HG03442 (cell line): ENCODE results near the gene ITGB6.
"Not testable (repeated sequence)": the region's sequence is repeated elsewhere in the genome, so short reads cannot be mapped to it uniquely, and the experiment has no call there.

Experiments used
- ATAC-seq: cut with Tn5 transposase; IDR thresholded peaks from one replicate; pipeline ENCODE4 v1.9.1; 2021; ENCODE audit warnings: mild to moderate bottlenecking, moderate library complexity; ENCODE audit not compliant: unreplicated experiment

ITGB6 gene

GRCh38 chr2:160194351-160194750 lies 5.7 kb downstream of the ITGB6 start:
- ATAC-seq: no peak

DNA sequence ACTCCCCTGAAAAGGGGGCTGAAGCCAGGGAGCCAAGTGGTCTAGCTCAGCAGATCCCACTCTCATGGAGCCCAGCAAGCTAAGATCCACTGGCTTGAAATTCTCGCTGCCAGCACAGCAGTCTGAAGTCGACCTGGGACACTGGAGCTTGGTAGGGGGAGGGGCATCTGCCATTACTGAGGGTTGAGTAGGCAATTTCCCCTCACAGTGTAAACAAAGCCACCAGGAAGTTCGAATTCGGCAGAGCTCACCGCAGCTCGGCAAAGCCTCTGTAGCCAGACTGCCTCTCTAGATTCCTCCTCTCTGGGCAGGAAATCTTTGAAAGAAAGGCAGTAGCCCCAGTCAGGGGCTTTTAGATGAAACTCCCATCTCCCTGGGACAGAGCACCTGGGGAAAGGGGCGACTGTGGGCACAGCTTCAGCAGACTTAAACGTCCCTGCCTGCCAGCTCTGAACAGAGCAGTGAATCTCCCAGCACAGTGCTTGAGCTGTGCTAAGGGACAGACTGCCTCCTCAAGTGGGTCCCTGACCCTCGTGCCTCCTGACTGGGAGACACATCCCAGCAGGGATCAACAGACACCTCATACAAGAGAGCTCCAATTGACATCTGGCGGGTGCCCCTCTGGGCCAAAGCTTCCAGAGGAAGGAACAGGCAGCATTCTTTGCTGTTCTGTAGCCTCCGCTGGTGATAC lies 18.8 kb downstream of the ITGB6 start:
- not testable (repeated sequence) for ATAC-seq

- ATAC-seq: not testable (repeated sequence)
Observed at GRCh38 chr2:160180690-160181089, 19.4 kb downstream of the ITGB6 start.

DNA sequence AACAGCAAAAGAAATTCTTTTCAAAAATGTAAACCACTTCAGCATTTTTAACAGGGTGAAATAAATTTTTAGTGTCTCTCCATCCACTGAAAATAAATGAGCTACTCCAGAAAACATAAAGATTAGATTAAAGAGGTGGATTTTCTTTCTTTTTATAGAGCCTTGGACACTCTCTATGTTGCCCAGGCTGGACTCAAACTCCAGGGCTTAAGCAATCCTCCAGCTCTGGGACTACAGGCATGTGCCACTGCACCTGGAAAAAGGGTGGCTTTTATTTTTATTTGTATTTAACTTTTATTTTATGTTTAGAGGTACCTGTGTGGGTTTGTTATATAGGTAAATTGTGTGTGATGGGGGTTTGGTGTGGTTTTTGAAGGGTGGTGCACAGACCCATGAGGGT lies 19.9 kb downstream of the ITGB6 start:
- ATAC-seq: no peak

DNA sequence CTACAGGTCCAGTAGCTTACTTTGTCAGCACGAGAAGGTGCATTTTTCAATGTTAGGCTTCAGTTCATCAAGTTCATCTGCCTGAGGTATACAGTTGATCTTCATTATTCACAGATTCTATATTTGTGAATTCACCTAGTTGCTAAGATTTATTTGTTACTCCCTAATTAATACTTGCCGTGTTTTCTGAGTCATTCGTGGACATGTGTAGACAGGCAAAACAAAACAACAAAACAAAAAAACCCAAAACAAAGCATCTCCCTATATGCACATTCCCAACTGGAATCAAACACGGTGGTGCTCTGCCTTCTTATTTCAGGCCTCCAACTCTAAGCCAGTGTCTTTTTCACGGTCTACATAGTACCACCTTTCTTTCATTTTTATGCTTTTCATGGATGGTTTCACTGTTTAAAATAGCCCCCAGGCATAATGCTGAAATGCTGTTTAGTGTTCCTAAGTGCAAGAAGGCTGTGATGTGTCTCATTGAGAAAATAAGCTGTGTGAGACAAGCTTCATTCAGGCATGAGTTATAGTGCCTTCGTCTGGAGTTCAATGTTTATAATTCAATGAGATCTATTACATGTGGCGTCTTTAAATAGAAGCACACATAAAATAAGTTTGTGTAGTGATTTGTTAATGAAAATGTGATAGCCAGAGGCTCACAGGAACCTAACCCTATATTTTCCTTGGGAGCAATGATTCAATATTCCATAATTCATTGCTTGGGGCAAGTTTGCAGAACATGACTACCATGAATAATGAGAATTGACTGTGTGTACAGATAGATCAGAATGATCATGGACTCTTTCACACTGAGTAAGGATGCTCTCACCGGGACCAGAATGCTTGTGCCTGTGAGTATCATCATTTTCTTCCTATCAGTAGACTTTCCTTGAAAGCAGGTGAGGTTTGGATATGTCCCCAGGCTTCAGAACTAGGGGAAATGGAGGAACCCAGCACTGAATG lies 24.6 kb downstream of the ITGB6 start:
- ATAC-seq: no peak

DNA sequence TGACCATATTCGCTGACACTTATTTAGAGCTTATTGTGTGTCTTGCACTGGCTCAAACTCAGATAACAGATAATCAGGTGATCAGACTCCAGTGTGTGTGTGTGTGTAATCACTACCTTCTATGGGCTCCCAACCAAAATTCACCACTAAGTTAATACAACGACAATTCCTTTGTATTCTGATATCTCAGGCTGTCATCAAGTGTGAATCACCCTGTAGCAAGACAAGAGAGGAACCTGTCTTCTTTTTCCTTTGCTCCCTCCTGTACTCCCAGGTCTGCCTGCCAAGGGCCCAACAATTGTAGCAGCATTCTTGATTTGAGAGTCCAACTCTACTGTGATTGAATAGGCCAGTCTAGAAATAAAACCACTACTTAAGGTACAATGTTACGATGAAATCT lies 25.8 kb downstream of the ITGB6 start:
- ATAC-seq: no peak

DNA sequence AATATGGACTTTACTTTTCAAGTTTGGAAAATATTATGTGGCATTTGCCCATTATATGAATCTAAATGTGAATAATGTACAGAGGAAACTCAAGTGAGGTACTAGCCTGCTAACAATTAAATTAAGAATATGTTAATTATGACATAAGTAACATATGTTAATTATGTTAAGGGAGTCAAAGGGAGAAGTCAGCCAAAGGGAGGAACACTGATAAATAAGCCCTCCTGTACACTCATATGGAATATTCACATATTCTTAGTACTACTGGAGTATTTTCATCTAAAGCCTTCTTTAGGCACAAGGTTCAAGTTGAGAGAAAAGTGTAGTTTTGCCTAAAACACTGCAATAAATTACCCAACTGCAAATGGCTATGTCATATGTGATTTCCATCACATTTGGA lies 30.1 kb downstream of the ITGB6 start:
- no peak for ATAC-seq

DNA sequence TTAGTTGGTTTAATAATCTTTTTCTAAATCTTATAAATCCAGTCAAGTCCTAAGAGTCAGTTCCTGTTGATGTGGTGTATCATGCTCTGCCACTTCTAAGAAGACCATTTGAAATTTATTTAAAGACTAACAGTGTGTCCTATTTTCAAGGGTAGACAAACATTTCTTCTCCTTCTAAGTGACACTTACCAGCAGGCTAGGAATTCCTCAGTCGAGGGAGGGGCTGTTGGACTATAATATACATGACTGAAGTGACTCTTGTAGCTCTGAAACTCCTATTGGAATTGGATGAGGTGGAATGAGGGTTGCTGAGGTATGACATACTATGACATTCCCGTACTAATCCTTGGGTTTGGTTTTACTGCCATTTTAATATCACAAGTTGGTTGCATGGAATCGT lies 30.6 kb downstream of the ITGB6 start:
- ATAC-seq: no peak

DNA sequence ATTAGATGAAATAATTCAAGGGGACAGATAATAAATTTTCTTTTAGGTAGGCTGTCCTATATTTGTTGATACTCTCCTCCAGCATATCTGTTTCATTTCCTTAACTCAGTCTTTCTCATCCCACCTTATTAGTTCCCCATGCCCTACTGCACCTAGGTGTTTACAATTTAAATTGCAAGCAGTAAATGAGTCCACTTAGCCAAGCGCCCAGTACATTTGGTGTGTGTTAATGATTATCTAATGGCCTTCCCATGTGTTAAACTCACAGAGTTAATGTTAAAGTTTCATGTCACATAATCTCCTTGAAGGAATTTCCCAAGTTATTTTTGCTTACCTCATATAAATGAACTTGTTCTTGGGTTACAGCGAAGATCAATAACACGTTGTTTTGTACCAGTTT lies 31.2 kb downstream of the ITGB6 start:
- no peak for ATAC-seq

DNA sequence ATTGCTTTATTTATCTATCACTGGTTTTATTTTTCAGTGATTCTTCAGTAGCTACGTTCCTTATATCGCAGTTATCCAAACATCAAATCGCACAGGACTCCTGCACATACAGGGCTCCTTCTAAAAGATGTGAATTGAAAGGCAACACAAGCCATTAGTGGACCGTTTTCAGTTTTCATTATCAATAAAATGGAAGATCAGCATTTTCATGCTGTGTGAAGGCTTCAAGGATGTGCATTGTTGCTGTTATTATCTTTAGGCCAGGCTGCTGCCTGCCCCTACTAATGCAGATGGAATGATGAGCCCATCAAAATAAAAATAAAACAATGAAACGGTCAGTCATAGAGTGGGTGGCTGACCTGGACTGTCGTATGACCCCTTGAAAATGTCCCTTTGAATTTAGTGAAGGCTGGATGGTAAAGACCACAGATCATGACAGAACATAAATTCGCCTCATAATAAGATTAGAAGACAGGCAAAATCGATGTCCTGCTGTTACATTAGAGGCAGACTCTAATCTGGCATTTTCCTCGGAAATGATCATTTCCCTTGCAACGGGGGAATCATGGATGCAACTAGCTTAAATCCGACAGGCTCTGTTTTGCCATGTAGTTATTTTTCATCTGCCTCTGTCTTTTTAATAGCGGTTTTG lies 32.9 kb downstream of the ITGB6 start:
- ATAC-seq: no peak

DNA sequence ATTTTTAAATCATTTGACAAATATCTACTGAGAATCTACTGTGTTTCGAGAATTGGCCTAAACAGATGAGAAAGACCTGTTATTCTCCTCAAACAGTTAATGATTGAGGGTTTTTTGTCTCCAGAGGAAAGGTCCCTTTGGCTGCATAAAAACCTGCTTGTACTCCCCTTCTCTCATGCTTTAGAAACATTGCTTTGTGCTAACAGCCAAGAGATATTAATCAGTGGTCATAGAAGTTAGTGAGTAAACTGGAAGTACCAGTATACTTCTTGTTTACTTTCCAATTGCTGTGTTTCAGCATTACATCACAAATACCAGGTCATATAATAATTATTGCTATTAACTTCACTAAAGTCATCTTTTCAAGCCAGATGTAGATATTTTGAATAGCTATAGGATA lies 34.1 kb downstream of the ITGB6 start:
- no peak for ATAC-seq

DNA sequence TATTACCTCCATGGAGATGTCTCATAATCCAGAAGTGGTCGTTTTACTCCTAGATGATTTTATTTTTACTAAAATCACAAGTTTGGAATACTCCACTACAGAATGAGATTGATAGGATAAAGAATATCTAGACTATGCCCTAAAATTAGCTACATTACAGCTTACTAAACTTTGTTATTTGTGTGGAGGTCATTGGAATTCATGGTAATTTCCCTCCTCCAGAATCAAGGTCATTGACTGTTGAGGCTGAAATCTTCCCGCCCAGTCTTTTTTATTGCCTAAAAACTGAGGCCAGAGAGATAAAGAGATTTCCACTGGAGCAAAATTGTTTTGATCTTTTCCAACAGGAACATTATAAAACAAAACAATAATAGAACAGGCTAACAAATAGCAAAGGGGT lies 35.0 kb downstream of the ITGB6 start:
- no peak for ATAC-seq

GRCh38 chr2:160157861-160158829 lies 41.9 kb downstream of the ITGB6 start:
- no peak for ATAC-seq

DNA sequence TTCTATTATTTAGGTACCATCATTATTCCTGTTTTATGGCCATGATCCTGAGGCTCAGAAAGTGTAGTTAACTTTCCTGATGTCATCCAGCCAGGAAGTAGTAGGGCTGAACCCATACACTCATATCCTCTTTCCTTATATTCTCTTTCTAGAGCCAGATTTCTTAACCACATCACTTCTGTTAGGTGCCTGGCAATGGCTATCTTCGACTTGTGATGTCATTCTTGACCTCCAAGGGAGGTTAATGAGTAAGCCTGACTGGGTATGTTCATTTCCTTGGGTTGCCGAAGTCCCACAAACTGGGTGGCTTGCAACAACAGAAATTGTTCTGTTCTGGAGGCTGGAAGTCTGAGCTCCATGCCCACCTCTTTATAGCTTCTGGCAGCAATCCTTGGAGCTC lies 43.4 kb downstream of the ITGB6 start:
- no peak for ATAC-seq

DNA sequence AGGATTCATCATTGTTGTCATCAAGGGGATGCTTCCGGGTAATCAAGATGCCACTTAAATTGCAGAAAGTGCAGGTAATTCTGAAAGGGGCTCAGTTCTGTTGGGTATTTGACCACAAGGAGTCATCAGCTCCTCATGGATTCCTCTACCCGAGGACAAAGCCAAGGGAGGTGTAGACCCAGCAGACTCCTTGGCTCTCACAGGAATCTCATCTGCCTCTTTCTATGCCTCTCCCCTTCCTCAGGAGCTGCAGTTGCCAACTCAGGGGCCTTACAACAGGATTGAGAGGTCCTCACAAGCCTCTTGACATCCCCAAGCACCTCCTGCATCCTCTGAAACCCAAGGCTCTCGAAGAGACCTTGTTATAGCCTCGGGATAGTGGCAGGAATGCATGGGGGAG lies 44.0 kb downstream of the ITGB6 start:
- no peak for ATAC-seq

- not testable (repeated sequence) for ATAC-seq
Observed at GRCh38 chr2:160148419-160148818, 51.7 kb downstream of the ITGB6 start.

GRCh38 chr2:160145471-160145870 lies 54.6 kb downstream of the ITGB6 start:
- no peak for ATAC-seq

DNA sequence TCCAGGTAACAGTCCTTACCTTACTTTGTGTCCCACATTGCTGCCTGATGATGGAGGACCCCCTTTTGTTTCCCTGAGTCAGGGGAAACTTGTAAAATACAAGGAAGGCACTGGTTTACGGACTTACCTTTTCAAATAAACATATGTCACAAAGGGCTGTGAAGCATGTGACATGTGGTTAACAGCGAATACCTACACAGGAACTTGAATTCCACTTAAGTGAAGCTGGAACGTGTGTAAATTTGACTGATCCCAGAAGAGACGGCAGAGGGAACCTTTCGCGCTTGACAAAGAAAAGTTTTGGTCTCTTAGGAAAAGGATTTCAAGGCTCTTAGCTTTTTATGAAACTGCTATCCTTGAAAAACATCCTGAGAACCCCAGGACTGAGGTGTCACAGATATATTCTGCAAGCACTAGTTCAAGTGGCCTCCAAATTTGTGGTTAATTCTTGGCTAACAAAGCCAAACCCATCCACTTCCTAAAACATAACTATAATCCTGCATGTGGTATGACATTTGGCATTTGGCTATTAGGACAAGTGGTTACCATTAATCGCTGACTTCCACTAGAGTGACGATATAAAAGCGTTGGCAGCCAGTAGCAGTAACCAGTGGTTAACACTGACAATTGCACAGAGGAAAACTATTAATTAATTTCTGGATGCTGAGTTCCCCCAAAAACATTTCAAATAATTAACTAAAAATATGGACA lies 55.6 kb downstream of the ITGB6 start:
- no peak for ATAC-seq

DNA sequence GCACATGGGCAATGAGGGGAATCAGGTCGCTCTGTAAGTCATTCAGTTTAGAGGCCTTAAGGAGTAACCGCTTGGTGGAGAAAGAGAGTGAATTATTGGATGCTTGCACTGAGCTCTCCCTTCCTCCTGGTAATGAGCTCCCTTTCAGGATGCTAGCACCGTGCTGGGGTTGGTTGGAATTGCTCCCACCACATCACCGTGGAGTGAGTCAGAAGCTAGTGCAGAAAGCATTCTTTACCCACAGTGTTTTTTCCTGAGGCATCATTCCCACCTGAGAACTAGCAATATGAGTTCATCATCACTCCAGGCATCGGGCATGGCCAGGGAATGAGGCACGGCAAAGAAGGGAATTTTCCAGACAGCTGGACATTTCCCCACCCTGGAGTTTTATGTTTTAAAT lies 57.6 kb downstream of the ITGB6 start:
- no peak for ATAC-seq

DNA sequence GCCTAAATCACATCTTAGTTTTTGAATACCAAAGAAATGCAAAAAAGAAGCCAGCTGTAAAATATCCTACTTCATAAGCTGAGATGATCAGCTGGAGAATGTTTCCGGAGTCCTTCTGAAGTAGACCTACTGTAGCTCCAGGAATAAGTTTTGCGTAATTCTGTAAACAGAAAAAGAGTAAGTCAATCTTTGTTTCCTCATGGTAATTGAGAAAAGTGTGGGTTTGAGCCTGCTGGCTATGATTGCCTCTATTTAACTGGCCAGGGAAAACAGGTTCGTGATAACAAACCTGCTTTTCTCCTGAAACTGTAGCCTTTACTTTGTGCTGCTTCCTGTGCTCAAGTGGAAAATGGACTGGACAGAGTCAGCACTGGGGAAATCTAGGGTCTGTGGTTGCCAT lies 58.2 kb downstream of the ITGB6 start:
- ATAC-seq: no peak
